ENCODE data around the gene HSD17B13. TPM values are rescaled to one million over a fixed set of nuclear protein-coding genes. Genes with fewer than 3 reads are reported as not detected.
"Not testable (repeated sequence)": the region's sequence is repeated elsewhere in the genome, so short reads cannot be mapped to it uniquely, and the experiment has no call there.

The HSD17B13 gene
- total RNA-seq, 1 experiment from 2014 or later, result not detected

GRCh38 chr4:87299898-87300297, 22.8 kb downstream of the HSD17B13 start:
- H3K4me1 Mint-ChIP-seq, result no peaks in the 10 kb centered on the region
- ATAC-seq (no peak), DNase-seq (ENCODE audit: low spot score) (no peak)
- ChIA-PET CTCF (no interaction called here), POLR2A (interaction anchor here (0.5 kb wide), 1 partner anchor 48 kb away, joined by 3 read pairs; no protein-coding TSS in a partner anchor)
- no peaks in the 10 kb centered on the region for H3K27me3 Mint-ChIP-seq (ENCODE audit: low read depth)
- peaks cover 1% of the 10 kb centered on the region for H3K36me3 Mint-ChIP-seq
- no peak overlapping the region for H3K4me3 Mint-ChIP-seq
- H3K9me3 Mint-ChIP-seq, result peaks cover 6% of the 10 kb centered on the region
- TF ChIP-seq ZBTB21 (CRISPR knock-in tag; IDR thresholded peaks at IDR 0.05; ENCODE audit: borderline replicate concordance), result no peak
- TF ChIP-seq ZNF232 (CRISPR knock-in tag; IDR thresholded peaks at IDR 0.05), result no peak
- H3K27ac Mint-ChIP-seq, result no peak overlapping the region

GRCh38 chr4:87298362-87298761, 24.3 kb downstream of the HSD17B13 start:
- CTCF ChIA-PET, result no interaction called here
- peaks cover 12% of the 10 kb centered on the region for H3K36me3 Mint-ChIP-seq
- POLR2A ChIA-PET, result no interaction called here
- no peaks in the 10 kb centered on the region for H3K4me1 Mint-ChIP-seq
- DNase-seq (ENCODE audit: low spot score) (no peak), ATAC-seq (no peak)
- TF ChIP-seq, protein P1, sequence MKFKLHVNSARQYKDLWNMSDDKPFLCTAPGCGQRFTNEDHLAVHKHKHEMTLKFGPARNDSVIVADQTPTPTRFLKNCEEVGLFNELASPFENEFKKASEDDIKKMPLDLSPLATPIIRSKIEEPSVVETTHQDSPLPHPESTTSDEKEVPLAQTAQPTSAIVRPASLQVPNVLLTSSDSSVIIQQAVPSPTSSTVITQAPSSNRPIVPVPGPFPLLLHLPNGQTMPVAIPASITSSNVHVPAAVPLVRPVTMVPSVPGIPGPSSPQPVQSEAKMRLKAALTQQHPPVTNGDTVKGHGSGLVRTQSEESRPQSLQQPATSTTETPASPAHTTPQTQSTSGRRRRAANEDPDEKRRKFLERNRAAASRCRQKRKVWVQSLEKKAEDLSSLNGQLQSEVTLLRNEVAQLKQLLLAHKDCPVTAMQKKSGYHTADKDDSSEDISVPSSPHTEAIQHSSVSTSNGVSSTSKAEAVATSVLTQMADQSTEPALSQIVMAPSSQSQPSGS (CRISPR knock-in tag; IDR thresholded peaks at IDR 0.05; ENCODE audit: borderline replicate concordance, low read depth), result no peak
- TF ChIP-seq RELA (CRISPR knock-in tag; IDR thresholded peaks at IDR 0.05; ENCODE audit: borderline replicate concordance), result no peak
- no peak for TF ChIP-seq PRRX2 (CRISPR knock-in tag; IDR thresholded peaks at IDR 0.05)
- TF ChIP-seq E2F1 (CRISPR knock-in tag; IDR thresholded peaks at IDR 0.05), result no peak
- TF ChIP-seq ELF4 (CRISPR knock-in tag; IDR thresholded peaks at IDR 0.05; ENCODE audit: low read depth), result no peak
- TF ChIP-seq AFF4 (CRISPR knock-in tag; IDR thresholded peaks at IDR 0.05; ENCODE audit: borderline replicate concordance), result no peak
- TF ChIP-seq NFATC4 (CRISPR knock-in tag; IDR thresholded peaks at IDR 0.05), result no peak
- TF ChIP-seq NR1H2 (CRISPR knock-in tag; IDR thresholded peaks at IDR 0.05), result no peak
- TF ChIP-seq E2F5 (CRISPR knock-in tag; IDR thresholded peaks at IDR 0.05), result no peak
- no peak for TF ChIP-seq JAZF1 (CRISPR knock-in tag; IDR thresholded peaks at IDR 0.05)
- no peak overlapping the region for H3K4me3 Mint-ChIP-seq
- no peak overlapping the region for H3K27ac Mint-ChIP-seq
- no peaks in the 10 kb centered on the region for H3K27me3 Mint-ChIP-seq (ENCODE audit: low read depth)
- H3K9me3 Mint-ChIP-seq, result peaks cover 20% of the 10 kb centered on the region

- CTCF ChIA-PET; DNase-seq (ENCODE audit: low spot score): not testable (repeated sequence)
Observed at GRCh38 chr4:87294911-87295310, 27.8 kb downstream of the HSD17B13 start.

DNA sequence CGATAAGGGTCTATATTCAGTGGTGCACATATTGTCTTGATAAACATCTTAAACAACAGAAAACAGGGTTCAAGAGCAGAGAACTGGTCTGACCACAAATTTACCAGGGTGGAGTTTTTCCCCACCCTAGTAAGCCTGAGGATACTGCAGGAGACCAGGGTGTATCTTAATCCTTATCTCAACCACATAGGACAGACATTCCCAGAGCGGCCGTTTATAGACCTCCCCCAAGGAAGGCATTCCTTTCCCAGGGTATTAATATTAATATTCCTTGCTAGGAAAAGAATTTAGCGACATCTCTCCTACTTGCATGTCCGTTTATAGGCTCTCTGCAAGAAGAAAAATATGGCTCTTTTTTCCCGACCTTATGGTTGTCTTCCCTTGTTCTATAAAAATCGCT, 28.8 kb downstream of the HSD17B13 start:
- DNase-seq (ENCODE audit: low spot score); POLR2A ChIA-PET; H3K27me3 Mint-ChIP-seq (ENCODE audit: low read depth); H3K27ac Mint-ChIP-seq; H3K4me3 Mint-ChIP-seq; CTCF ChIA-PET; ATAC-seq; H3K4me1 Mint-ChIP-seq: not testable (repeated sequence)
- peaks cover 13% of the 10 kb centered on the region for H3K36me3 Mint-ChIP-seq
- peaks cover 26% of the 10 kb centered on the region for H3K9me3 Mint-ChIP-seq

More at GRCh38 chr4:87294911-87295310, 27.8 kb downstream of the HSD17B13 start:
- H3K4me1 Mint-ChIP-seq; POLR2A ChIA-PET; ATAC-seq; H3K27me3 Mint-ChIP-seq (ENCODE audit: low read depth); H3K27ac Mint-ChIP-seq; H3K4me3 Mint-ChIP-seq: not testable (repeated sequence)
- peaks cover 26% of the 10 kb centered on the region for H3K9me3 Mint-ChIP-seq
- H3K36me3 Mint-ChIP-seq, result peaks cover 13% of the 10 kb centered on the region

Measured in WTC11 (cell line).